Mucosa of descending colon (tissue), 3 donors: ENCODE measurements around the gene PRCD. TPM values are rescaled to one million over a fixed set of nuclear protein-coding genes. Genes with fewer than 3 reads are reported as not detected.

Source experiments
- ATAC-seq: fragments of 200-7000 bp; cut with Tn5 transposase; one replicate; pipeline ENCODE4 v1.9.1; 2020; ENCODE audit warnings: mild to moderate bottlenecking, moderate library complexity
- DNase-seq, 3 donors: peaks; one replicate each; pipeline ENCODE4 v3.0.0-alpha.2; 2020
- H3K36me3 ChIP-seq: fragments of 200-600 bp; one replicate; pipeline ENCODE4 v1.8.0; 2021; ENCODE audit warnings: low read depth, mild to moderate bottlenecking
- H3K4me1 ChIP-seq: fragments of 200-600 bp; one replicate; pipeline ENCODE4 v1.8.0; 2021; ENCODE audit warnings: low read depth, mild to moderate bottlenecking
- H3K4me3 ChIP-seq: fragments of 200-600 bp; one replicate; pipeline ENCODE4 v1.8.0; 2021; ENCODE audit warnings: mild to moderate bottlenecking
- H3K9me3 ChIP-seq: fragments of 200-600 bp; one replicate; pipeline ENCODE4 v1.8.0; 2021; ENCODE audit warnings: mild to moderate bottlenecking
- intact Hi-C, 2 donors: fragments of 100-400 bp; cut with DNase I in 1 of 2; cut with micrococcal nuclease in 1 of 2; formaldehyde crosslinking; loops; one replicate each; pipeline versions ENCODE4 v1.11.0 to v1.11.1; 2022; cut with DNase I, micrococcal nuclease
- total RNA-seq, 3 donors: library from RNA; stranded (reverse); fragmentation: NEBNext Ultra II Directional in 2 of 3; extraction: Animal tissue kit (Norgen Biotek cat#: 25700) in 2 of 3; gene quantifications; one replicate each; pipeline versions ENCODE4 v1.2.1 to v1.2.4, GENCODE V29; 2021 to 2023
- TF ChIP-seq, protein P1 (sequence below): fragments of 200-600 bp; IDR thresholded peaks from one replicate; pipeline ENCODE4 v1.8.0; 2022; ENCODE audit warnings: antibody characterized with exemption, mild to moderate bottlenecking
- donor health status: DM: no; HTN: no; CAD: no; lungs with moderate emphysema.
- donor health status: DM: no; HTN: no; CAD: no.
- donor health status: DM: no; HTN: yes; CAD: no.

The PRCD gene
- total RNA-seq, 3 donors from 2014 or later = 1.0 to 4.8 (median 1.6) TPM

DNA sequence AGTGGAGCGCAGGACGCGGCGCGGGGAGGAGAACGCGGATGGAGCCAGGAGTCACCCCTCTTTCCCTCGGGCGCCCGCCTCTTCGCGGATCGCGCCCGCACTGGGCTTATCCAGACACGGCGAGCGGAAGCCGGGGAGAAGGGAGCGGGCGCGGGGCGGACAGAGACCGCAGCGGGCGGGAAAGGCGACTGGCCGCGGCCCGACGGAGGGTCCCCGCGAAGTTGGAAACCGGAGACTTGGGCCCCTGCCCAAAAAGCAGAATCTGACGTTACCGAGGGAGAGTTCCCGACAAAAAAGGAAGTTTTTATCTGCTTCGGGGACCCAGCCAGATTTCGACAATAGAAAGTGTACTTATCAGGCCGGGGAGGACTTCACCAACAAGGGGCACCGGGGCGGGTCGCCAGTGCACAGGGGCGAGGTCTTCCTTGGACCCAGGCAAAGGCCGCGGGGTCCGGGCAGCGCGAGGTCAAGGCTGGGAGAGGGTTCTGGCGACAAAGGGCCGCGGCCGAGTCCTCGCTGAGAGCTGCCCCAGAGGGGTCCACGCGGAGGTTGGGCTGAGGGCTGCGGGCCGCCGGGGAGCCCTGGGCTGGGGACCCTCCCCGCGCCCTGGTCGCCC is 45.3 kb downstream of the PRCD start:
- Histone ChIP-seq H3K4me3 (peak overlapping the region; percentile 9), H3K9me3 (no peaks in the 10 kb centered on the region), H3K36me3 (no peaks in the 10 kb centered on the region), H3K4me1 (peaks cover 14% of the 10 kb centered on the region)
- DNase-seq = peak in 2 of 3 donors; percentile 41 to 60
- ATAC-seq = peak; percentile 52
- TF ChIP-seq, protein P1, sequence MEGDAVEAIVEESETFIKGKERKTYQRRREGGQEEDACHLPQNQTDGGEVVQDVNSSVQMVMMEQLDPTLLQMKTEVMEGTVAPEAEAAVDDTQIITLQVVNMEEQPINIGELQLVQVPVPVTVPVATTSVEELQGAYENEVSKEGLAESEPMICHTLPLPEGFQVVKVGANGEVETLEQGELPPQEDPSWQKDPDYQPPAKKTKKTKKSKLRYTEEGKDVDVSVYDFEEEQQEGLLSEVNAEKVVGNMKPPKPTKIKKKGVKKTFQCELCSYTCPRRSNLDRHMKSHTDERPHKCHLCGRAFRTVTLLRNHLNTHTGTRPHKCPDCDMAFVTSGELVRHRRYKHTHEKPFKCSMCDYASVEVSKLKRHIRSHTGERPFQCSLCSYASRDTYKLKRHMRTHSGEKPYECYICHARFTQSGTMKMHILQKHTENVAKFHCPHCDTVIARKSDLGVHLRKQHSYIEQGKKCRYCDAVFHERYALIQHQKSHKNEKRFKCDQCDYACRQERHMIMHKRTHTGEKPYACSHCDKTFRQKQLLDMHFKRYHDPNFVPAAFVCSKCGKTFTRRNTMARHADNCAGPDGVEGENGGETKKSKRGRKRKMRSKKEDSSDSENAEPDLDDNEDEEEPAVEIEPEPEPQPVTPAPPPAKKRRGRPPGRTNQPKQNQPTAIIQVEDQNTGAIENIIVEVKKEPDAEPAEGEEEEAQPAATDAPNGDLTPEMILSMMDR = no peak
- intact Hi-C loops = no loop called here

DNA sequence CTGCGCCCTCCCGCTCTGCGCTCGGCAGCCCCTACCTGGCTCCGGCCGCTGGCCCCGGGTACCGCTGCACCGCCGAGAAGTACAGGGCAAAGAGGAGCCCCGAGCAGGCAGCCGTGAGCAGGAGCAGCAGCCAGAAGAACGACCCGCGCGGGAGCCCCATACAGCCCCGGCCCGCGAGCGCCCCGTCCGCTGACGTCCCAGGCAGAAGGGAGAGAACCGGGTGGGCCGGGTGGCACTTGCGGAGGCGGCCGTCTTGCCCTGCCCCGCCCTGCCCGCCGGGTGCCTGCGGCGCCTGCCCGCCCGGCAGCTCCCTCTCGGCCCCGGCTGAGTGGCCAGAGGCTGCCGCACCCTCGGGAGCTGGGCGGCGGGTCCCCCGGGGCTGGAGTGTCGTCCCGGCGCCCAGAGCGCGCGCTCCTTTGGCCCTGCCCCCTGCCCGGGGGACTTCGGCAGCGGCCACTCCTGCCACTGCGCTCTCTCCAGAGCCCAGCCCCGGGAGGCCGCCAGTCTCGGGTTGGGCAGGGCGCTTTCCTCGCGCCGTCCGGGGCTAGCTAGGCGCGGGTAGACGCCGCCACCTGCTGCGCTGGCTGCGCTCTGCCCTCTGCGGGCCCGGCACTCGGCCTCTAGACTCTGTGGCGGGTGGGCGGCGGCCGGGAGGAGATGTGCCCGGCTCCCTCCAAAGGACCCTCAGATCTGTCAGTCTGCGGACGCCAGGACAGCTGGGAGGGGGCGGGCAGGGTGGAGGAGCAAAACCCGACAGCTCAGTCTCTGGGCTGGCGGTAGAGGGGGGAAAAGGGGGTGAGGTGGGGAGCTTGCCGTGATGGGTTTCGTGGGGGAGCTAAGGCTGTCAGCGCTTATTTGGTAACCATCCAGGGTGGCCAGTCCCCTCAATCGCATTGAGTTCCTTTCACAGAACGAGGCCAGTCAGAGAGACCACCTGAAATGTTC is 46.1 kb downstream of the PRCD start, which contains the start of gene ST6GALNAC2:
ST6GALNAC2 (minus strand) TSS at position 212 of the 945 bp plus-strand sequence; CDS start at position 160, 52 bp downstream.
- Histone ChIP-seq H3K36me3 (no peaks in the 10 kb centered on the region), H3K4me1 (peaks cover 14% of the 10 kb centered on the region), H3K9me3 (no peaks in the 10 kb centered on the region), H3K4me3 (peak within 1 kb of the TSS; percentile 9)
- intact Hi-C loops = no loop called here
- DNase-seq (peak; percentile 76 to 86 (median 77)), ATAC-seq (peak; percentile 92)
- TF ChIP-seq, protein P1 = no peak

DNA sequence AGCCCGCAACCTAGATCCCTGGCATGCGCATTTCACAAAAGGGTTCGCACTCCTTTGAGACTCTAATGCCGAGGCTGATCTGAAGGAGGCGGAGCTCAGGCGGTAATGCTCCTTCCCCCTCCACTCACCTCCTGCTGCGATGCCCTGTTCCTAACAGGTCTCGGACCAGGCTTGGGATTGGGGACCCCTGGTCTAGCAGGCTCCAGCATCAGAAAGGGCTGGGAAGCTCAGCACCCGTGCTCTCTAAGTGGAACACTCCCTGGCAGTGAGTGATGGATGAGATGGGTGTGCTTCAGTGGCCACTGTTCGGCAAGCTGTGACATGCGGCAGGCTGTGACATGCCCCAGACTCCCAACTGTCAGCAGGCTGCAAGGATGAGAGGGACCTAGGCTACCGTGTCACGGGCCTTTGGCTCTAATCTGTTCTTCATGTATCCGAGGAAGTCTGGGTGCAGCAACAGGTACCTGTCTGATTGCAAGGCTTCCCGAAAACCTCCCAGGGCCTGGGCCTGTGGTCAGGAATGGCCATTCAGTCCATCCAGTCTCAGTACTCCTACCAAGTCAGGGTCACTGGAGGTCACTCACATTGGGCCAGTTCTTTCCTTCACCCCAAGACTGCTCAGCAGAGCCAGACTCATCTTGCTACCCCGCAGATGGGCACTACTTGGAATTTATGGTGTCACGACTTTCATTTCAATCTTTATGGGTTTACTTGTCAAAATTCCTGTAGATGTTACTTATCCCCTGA is 47.1 kb downstream of the PRCD start:
- TF ChIP-seq, protein P1 = no peak
- peaks cover 14% of the 10 kb centered on the region for H3K4me1 ChIP-seq
- H3K9me3 ChIP-seq = no peaks in the 10 kb centered on the region
- no peak for ATAC-seq
- H3K36me3 ChIP-seq = no peaks in the 10 kb centered on the region
- intact Hi-C loops = no loop called here
- DNase-seq = no peak
- H3K4me3 ChIP-seq = no peak overlapping the region

DNA sequence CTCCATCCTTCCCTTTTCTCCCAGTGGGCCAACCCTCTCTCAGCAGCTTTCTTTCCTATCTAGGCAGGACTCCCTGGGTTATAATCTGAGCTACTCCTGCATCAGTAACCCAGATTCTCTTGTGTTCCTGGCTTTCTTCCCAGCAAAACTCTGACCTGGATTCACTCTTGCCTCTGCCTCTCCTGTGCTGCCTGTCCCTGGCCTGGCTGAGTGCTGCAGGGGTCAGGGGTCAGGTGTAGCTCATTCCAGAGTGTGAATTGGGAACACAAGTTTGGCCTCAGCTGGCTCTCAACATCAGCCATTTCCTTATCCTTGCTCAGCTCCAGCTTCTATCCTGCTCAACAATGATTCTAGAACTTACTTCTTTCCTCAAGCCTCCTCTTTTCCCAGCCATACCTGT is 48.3 kb downstream of the PRCD start:
- H3K36me3 ChIP-seq = no peaks in the 10 kb centered on the region
- intact Hi-C loops = no loop called here
- DNase-seq (no peak), ATAC-seq (no peak)
- H3K4me1 ChIP-seq = peaks cover 14% of the 10 kb centered on the region
- no peaks in the 10 kb centered on the region for H3K9me3 ChIP-seq
- TF ChIP-seq, protein P1 = no peak
- no peak overlapping the region for H3K4me3 ChIP-seq

DNA sequence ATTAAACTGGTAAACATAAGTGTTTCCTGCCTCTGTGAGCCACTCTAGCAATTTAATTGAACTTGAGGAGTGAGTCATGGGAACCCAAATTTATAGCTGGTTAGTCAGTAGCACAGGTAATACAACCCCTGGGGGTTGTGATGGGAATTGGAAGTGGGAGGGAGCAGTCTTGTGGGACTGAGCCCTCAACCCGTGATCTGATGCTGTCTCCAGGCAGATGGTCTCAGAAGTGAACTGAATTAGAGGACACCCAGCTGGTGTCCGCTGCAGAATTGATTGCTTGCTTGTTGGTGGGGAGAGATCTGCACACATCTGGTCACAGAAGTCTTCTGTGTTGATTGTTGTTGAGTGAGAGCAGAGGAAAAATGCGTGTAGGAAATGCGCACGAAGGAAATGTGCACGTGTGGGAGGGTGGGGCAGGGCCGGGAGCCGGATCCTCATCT is 53.6 kb downstream of the PRCD start:
- DNase-seq (no peak), ATAC-seq (no peak)
- TF ChIP-seq, protein P1 = no peak
- H3K4me3 ChIP-seq = no peak overlapping the region
- H3K4me1 ChIP-seq = no peaks in the 10 kb centered on the region
- no peaks in the 10 kb centered on the region for H3K36me3 ChIP-seq
- intact Hi-C loops = no loop called here
- H3K9me3 ChIP-seq = no peaks in the 10 kb centered on the region
